Measurements from ENCODE around the gene ZNF783. TPM values are rescaled to one million over a fixed set of nuclear protein-coding genes. Genes with fewer than 3 reads are reported as not detected.

ZNF783 gene
- total and polyA plus RNA-seq, 9 of the 15 experiments (the other 6 are each of a cell fraction or from before 2014, with no cell fraction given): 0.66 to 11.2 (median 5.4) TPM

- TF ChIP-seq REST (IDR thresholded peaks at IDR 0.05; ENCODE audit: borderline replicate concordance) (peak; percentile 36), REST (CRISPR knock-in tag; IDR thresholded peaks at IDR 0.05; ENCODE audit: low read depth) (peak; percentile 37; the same call in 1 of the 2 replicates), ARID4B (CRISPR knock-in tag; IDR thresholded peaks at IDR 0.05) (peak; percentile 95), ZNF121 (CRISPR knock-in tag; conservative IDR thresholded peaks at IDR 0.05) (no peak), YY1 (IDR thresholded peaks at IDR 0.05; ENCODE audit: borderline replicate concordance in 1 of 3, control insufficient read depth in 1 of 3, extremely low read depth in 1 of 3, insufficient read depth in 3 of 3, insufficient read length in 1 of 3, insufficient replicate concordance in 2 of 3, low read depth in 1 of 3, low read length in 2 of 3) (peak in 2 of 3 experiments; percentile 18 to 20), ARID3B (CRISPR knock-in tag; IDR thresholded peaks at IDR 0.05; ENCODE audit: borderline replicate concordance) (no peak)
- TF ChIP-seq, protein P1, sequence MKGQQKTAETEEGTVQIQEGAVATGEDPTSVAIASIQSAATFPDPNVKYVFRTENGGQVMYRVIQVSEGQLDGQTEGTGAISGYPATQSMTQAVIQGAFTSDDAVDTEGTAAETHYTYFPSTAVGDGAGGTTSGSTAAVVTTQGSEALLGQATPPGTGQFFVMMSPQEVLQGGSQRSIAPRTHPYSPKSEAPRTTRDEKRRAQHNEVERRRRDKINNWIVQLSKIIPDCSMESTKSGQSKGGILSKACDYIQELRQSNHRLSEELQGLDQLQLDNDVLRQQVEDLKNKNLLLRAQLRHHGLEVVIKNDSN (CRISPR knock-in tag; IDR thresholded peaks at IDR 0.05): peak; percentile 73
Observed at GRCh38 chr7:149261829-149262617, at the start of gene ZNF783 (continued).
